Measurements from ENCODE around the gene MAPKAPK3. TPM values are rescaled to one million over a fixed set of nuclear protein-coding genes. Genes with fewer than 3 reads are reported as not detected.

MAPKAPK3 gene
- total and polyA plus RNA-seq, 2 of the 8 experiments (the other 6 are each of a cell fraction or from before 2014, with no cell fraction given), result 65.4 to 99.8 TPM

- H3K4me3 ChIP-seq (ENCODE audit: extremely low read depth in 1 of 4, insufficient read depth in 2 of 4, low read depth in 3 of 4, low read length in 4 of 4), result no peak overlapping the region
- ChIA-PET CTCF (ENCODE audit: partially characterized antibody) (interaction anchor here (0.9 to 46.5 kb wide), 5 partner anchors 9 to 223 kb away, joined by 3 to 863 read pairs (median 70); partner anchors contain the start of genes C3orf18, CISH, HEMK1 and MAPKAPK3), POLR2A (ENCODE audit: partially characterized antibody) (interaction anchor here (0.9 to 1.7 kb wide), 3 partner anchors 8 to 36 kb away, joined by 3 to 4 read pairs (median 3); partner anchors contain the start of gene MAPKAPK3)
- H3K79me2 ChIP-seq (ENCODE audit: control insufficient read depth in 1 of 2, insufficient read depth in 2 of 2, low read length in 2 of 2), result no peaks in the 10 kb centered on the region
- H3K14ac ChIP-seq (ENCODE audit: insufficient read length), result no peak overlapping the region
- no peak overlapping the region for H4K5ac ChIP-seq (ENCODE audit: insufficient read length, low read depth, low read length)
- H3K27ac ChIP-seq (ENCODE audit: low read depth, low read length), result no peak overlapping the region; the same call in 1 of the 2 replicates
- WGBS, 2 experiments (ENCODE audit: extremely low coverage in 1 of 2, insufficient coverage in 1 of 2, insufficient read length in 1 of 2, insufficient replicate concordance in 2 of 2, low coverage in 1 of 2, low lambda C conversion rate in 2 of 2, missing lambda C conversion rate in 1 of 2), result 91% methylated on average over 9 of the region's 9 CpGs; no CpG with 5 or more reads in 1 of the 2 experiments
- no peak overlapping the region for H3K56ac ChIP-seq (replicated peaks; ENCODE audit: insufficient read length, low read depth, low read length)
- H3K9ac ChIP-seq (replicated peaks in 1 of 4; ENCODE audit: extremely low read depth in 1 of 4, low read depth in 3 of 4, low read length in 3 of 4), result no peak overlapping the region
- H3K23ac ChIP-seq (ENCODE audit: insufficient read length), result no peak overlapping the region
- H2AFZ ChIP-seq (ENCODE audit: low read length), result no peak overlapping the region
- H3K4me1 ChIP-seq (replicated peaks in 1 of 4; ENCODE audit: control insufficient read depth in 3 of 4, insufficient read depth in 4 of 4, low read length in 3 of 4), result no peaks in the 10 kb centered on the region
- H4K91ac ChIP-seq (replicated peaks; ENCODE audit: insufficient read length, low read length), result no peak overlapping the region
- no peak overlapping the region for H3K4me2 ChIP-seq (ENCODE audit: insufficient read depth in 1 of 2, low read depth in 2 of 2, low read length in 2 of 2)
- no peak overlapping the region for H2BK15ac ChIP-seq (ENCODE audit: low read length)
- TF ChIP-seq KDM4A (IDR thresholded peaks at IDR 0.05; ENCODE audit: low read depth, low read length, severe bottlenecking) (no peak), PHF8 (conservative IDR thresholded peaks at IDR 0.05; ENCODE audit: low read depth, low read length) (no peak)
- no peak overlapping the region for H2BK20ac ChIP-seq (ENCODE audit: low read length)
- no peak overlapping the region for H3K4ac ChIP-seq (replicated peaks; ENCODE audit: insufficient read length, low read depth, low read length)
- FAIRE-seq (no peak), DNase-seq (ENCODE audit: low read depth in 1 of 2, low spot score in 2 of 2) (no peak)
- H3K18ac ChIP-seq (ENCODE audit: extremely low read depth, low read length), result no peak overlapping the region
- no peak overlapping the region for H2BK12ac ChIP-seq (ENCODE audit: low read depth, low read length)
- H4K8ac ChIP-seq (ENCODE audit: extremely low read depth, insufficient read depth, low read length), result no peak overlapping the region
- H3K36me3 ChIP-seq (ENCODE audit: control insufficient read depth in 2 of 4, insufficient read depth in 4 of 4, low read length in 3 of 4), result no peaks in the 10 kb centered on the region; a peak in 1 of 8 replicates
- H4K20me1 ChIP-seq (replicated peaks in 1 of 2; ENCODE audit: control insufficient read depth in 1 of 2, insufficient read depth in 2 of 2, low read length in 2 of 2), result no peaks in the 10 kb centered on the region
- no peaks in the 10 kb centered on the region for H3K79me1 ChIP-seq (ENCODE audit: low read depth, low read length)
- H3K27me3 ChIP-seq (replicated peaks in 1 of 4; ENCODE audit: control insufficient read depth in 3 of 4, extremely low read depth in 1 of 4, insufficient read depth in 3 of 4, low read length in 3 of 4), result no peaks in the 10 kb centered on the region
- H3K23me2 ChIP-seq (ENCODE audit: low read depth, low read length), result no peaks in the 10 kb centered on the region
- no peak overlapping the region for H2BK120ac ChIP-seq (replicated peaks; ENCODE audit: low read depth, low read length)
- H2AK5ac ChIP-seq (ENCODE audit: low read depth, low read length), result no peak overlapping the region
- H2BK5ac ChIP-seq (ENCODE audit: low read depth, low read length), result no peak overlapping the region; the same call in 1 of the 2 replicates
- no peaks in the 10 kb centered on the region for H3K9me3 ChIP-seq (ENCODE audit: insufficient read depth in 2 of 2, low read depth in 1 of 2, low read length in 1 of 2)
Measured at GRCh38 chr3:50580683-50581458, 36.1 kb upstream of the MAPKAPK3 start.
